ENCODE measurements around the gene ZNRF1. TPM values are rescaled to one million over a fixed set of nuclear protein-coding genes. Genes with fewer than 3 reads are reported as not detected.

Gene ZNRF1
- total and polyA plus RNA-seq, 2 of the 8 experiments (the other 6 are each of a cell fraction or from before 2014, with no cell fraction given), result 33.5 to 52.9 TPM

DNA sequence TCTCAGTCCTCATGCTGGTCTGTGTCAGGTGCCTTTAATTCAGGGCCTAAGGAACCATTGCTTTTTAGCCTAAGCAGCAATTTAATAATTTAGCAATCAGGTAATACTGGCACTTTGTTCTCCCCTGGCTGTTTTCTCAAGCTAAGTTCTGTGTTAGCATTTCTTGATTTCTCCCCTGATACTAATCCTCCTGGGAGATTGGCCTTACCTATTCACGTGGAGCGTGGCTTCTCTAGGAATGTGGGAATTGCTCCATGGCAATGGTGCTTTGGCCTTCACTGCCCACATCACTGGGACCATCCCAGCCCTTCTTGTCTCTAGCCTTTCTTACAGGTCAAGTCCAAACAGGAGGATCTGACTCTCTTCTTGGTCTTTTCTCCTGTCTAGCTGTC lies 55.7 kb downstream of the ZNRF1 start:
- Histone ChIP-seq H2AK5ac (ENCODE audit: low read depth, low read length) (no peak overlapping the region), H4K20me1 (replicated peaks in 1 of 2; ENCODE audit: control insufficient read depth in 1 of 2, insufficient read depth in 2 of 2, low read length in 2 of 2) (peaks cover 1 to 17% of the 10 kb centered on the region in 2 experiments), H3K79me1 (ENCODE audit: low read depth, low read length) (peaks cover 21% of the 10 kb centered on the region), H3K79me2 (ENCODE audit: control insufficient read depth in 1 of 2, insufficient read depth in 2 of 2, low read length in 2 of 2) (peaks cover 8 to 83% of the 10 kb centered on the region in 2 experiments; a peak in 3 of 4 replicates), H3K56ac (replicated peaks; ENCODE audit: insufficient read length, low read depth, low read length) (no peak overlapping the region), H3K23ac (ENCODE audit: insufficient read length) (no peak overlapping the region), H4K8ac (ENCODE audit: extremely low read depth, insufficient read depth, low read length) (no peak overlapping the region), H3K4ac (replicated peaks; ENCODE audit: insufficient read length, low read depth, low read length) (no peak overlapping the region), H4K5ac (ENCODE audit: insufficient read length, low read depth, low read length) (no peak overlapping the region), H3K23me2 (ENCODE audit: low read depth, low read length) (no peaks in the 10 kb centered on the region), H3K27ac (ENCODE audit: low read depth, low read length) (no peak overlapping the region), H2BK5ac (ENCODE audit: low read depth, low read length) (no peak overlapping the region), H2BK120ac (replicated peaks; ENCODE audit: low read depth, low read length) (no peak overlapping the region), H3K4me3 (ENCODE audit: extremely low read depth in 1 of 4, insufficient read depth in 2 of 4, low read depth in 3 of 4, low read length in 4 of 4) (no peak overlapping the region), H3K14ac (ENCODE audit: insufficient read length) (no peak overlapping the region), H2BK12ac (ENCODE audit: low read depth, low read length) (no peak overlapping the region), H3K18ac (ENCODE audit: extremely low read depth, low read length) (no peak overlapping the region), H4K91ac (replicated peaks; ENCODE audit: insufficient read length, low read length) (no peak overlapping the region), H3K4me1 (replicated peaks in 1 of 4; ENCODE audit: control insufficient read depth in 3 of 4, insufficient read depth in 4 of 4, low read length in 3 of 4) (peaks cover 0 to 11% (median 3%) of the 10 kb centered on the region in 4 experiments; a peak in 4 of 7 replicates), H3K9me3 (ENCODE audit: insufficient read depth in 2 of 2, low read depth in 1 of 2, low read length in 1 of 2) (no peaks in the 10 kb centered on the region), H2BK20ac (ENCODE audit: low read length) (no peak overlapping the region), H3K36me3 (ENCODE audit: control insufficient read depth in 2 of 4, insufficient read depth in 4 of 4, low read length in 3 of 4) (peaks cover 0 to 3% (median 0%) of the 10 kb centered on the region in 4 experiments; a peak in 1 of 8 replicates), H2AFZ (ENCODE audit: low read length) (no peak overlapping the region), H3K27me3 (replicated peaks in 1 of 4; ENCODE audit: control insufficient read depth in 3 of 4, extremely low read depth in 1 of 4, insufficient read depth in 3 of 4, low read length in 3 of 4) (no peaks in the 10 kb centered on the region), H2BK15ac (ENCODE audit: low read length) (no peak overlapping the region), H3K4me2 (ENCODE audit: insufficient read depth in 1 of 2, low read depth in 2 of 2, low read length in 2 of 2) (no peak overlapping the region), H3K9ac (replicated peaks in 1 of 4; ENCODE audit: extremely low read depth in 1 of 4, low read depth in 3 of 4, low read length in 3 of 4) (no peak overlapping the region)
- no peak for FAIRE-seq
- ChIA-PET CTCF (ENCODE audit: partially characterized antibody) (interaction anchor here (1.5 to 1.9 kb wide), 2 partner anchors 9 to 36 kb away, joined by 4 to 6 read pairs; no protein-coding TSS in a partner anchor), POLR2A (ENCODE audit: partially characterized antibody) (interaction anchor here (1.2 kb wide), 1 partner anchor 48 kb away, joined by 3 read pairs; no protein-coding TSS in a partner anchor)
- TF ChIP-seq KDM4A (IDR thresholded peaks at IDR 0.05; ENCODE audit: low read depth, low read length, severe bottlenecking) (no peak), SRF (IDR thresholded peaks at IDR 0.05; ENCODE audit: low read depth, low read length) (no peak), SUZ12 (IDR thresholded peaks at IDR 0.05; ENCODE audit: low read length) (no peak), EGR1 (IDR thresholded peaks at IDR 0.05; ENCODE audit: borderline replicate concordance, low read depth, low read length) (no peak)
- DNase-seq (ENCODE audit: low read depth in 1 of 2, low spot score in 2 of 2), result no peak
- 81% methylated on average over 2 of the region's 2 CpGs; no CpG with 5 or more reads in 1 of the 2 experiments for WGBS, 2 experiments (ENCODE audit: extremely low coverage in 1 of 2, insufficient coverage in 1 of 2, insufficient read length in 1 of 2, insufficient replicate concordance in 2 of 2, low coverage in 1 of 2, low lambda C conversion rate in 2 of 2, missing lambda C conversion rate in 1 of 2)

Measured in H1 (cell line).